ENCODE results near the gene HPSE. TPM values are rescaled to one million over a fixed set of nuclear protein-coding genes. Genes with fewer than 3 reads are reported as not detected.

HPSE gene
- total RNA-seq, 1 experiment from 2014 or later = 5.1 TPM

DNA sequence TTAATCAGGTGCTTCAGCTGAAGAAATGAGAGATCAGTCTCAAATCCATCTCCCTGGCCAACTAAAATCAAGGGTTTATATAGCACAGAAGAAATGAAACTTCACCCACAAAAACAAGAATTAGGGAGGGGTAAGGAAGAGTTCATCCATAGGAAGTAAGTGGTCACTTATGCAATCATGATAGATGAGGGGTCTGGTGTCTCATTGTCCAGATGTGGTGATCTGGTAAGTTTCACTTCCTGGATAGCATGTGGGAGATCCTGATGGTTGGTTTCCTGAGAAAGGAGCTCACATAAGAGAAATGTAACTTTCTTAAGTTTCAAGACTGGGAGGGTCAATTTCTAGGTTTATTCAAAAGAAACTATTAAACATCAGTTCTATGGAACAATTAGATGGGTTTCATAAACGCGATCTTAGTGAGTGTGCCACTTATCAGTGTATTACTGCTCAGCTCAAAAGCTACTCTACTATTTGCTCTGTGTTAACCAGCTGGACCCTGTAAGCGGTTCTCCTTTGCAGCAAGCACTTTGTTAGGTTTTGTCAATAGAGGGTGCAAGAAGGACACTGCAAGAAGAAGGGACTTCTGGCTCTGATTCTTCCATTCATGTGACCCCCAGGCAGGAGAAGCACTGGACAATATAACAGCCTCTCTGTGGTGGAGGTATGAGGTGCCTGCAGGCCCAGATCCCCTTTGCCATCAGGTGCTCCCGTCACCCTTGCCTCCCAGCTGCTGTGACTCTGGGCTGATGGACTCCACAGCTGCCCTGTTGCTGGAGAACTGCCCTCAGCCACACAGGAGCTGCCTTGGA is 35.4 kb upstream of the HPSE start:
- H3K4me1 Mint-ChIP-seq (ENCODE audit: low read depth, unreplicated experiment) = no peaks in the 10 kb centered on the region
- CTCF ChIA-PET = no interaction called here

GRCh38 chr4:83364312-83364711 is 29.7 kb upstream of the HPSE start:
- peaks cover 10% of the 10 kb centered on the region for H3K4me1 Mint-ChIP-seq (ENCODE audit: low read depth, unreplicated experiment)

More for the DNA sequence above, 35.4 kb upstream of the HPSE start:
- no peak for DNase-seq
- no peaks in the 10 kb centered on the region for H3K36me3 Mint-ChIP-seq (ENCODE audit: insufficient read depth, unreplicated experiment)
- BruUV-seq (replicated peaks) = no TSS peak
- TF ChIP-seq CTCF (IDR thresholded peaks at IDR 0.05; ENCODE audit: unreplicated experiment) = no peak
- no peaks in the 10 kb centered on the region for H3K9me3 Mint-ChIP-seq (ENCODE audit: low read depth, unreplicated experiment)
- intact Hi-C loops (cut with micrococcal nuclease; ENCODE audit: unreplicated experiment) = loop anchor here (10.0 kb wide), 1 partner anchor 265 kb away; no protein-coding TSS in a partner anchor
- H3K27me3 Mint-ChIP-seq (ENCODE audit: unreplicated experiment) = no peaks in the 10 kb centered on the region
- no peak overlapping the region for H3K27ac Mint-ChIP-seq (ENCODE audit: unreplicated experiment)
- H3K4me3 Mint-ChIP-seq (ENCODE audit: low read depth, unreplicated experiment) = no peak overlapping the region

GRCh38 chr4:83362492-83363329 is 28.1 kb upstream of the HPSE start:
- no TSS peak for BruUV-seq (replicated peaks)
- Mint-ChIP-seq H3K36me3 (ENCODE audit: insufficient read depth, unreplicated experiment) (no peaks in the 10 kb centered on the region), H3K4me1 (ENCODE audit: low read depth, unreplicated experiment) (peaks cover 10% of the 10 kb centered on the region), H3K9me3 (ENCODE audit: low read depth, unreplicated experiment) (no peaks in the 10 kb centered on the region), H3K27ac (ENCODE audit: unreplicated experiment) (no peak overlapping the region), H3K4me3 (ENCODE audit: low read depth, unreplicated experiment) (no peak overlapping the region), H3K27me3 (ENCODE audit: unreplicated experiment) (no peaks in the 10 kb centered on the region)
- no peak for DNase-seq
- TF ChIP-seq CTCF (IDR thresholded peaks at IDR 0.05; ENCODE audit: unreplicated experiment) = no peak
- intact Hi-C loops (cut with micrococcal nuclease; ENCODE audit: unreplicated experiment) = loop anchor here (5.0 to 10.0 kb wide), 2 partner anchors 90 to 272 kb away; no protein-coding TSS in a partner anchor
- CTCF ChIA-PET = interaction anchor here (1.1 kb wide), 1 partner anchor 93 kb away, joined by 4 read pairs; the partner anchor contains the start of genes HELQ and MRPS18C

More at GRCh38 chr4:83364312-83364711, 29.7 kb upstream of the HPSE start:
- Mint-ChIP-seq H3K27ac (ENCODE audit: unreplicated experiment) (no peak overlapping the region), H3K36me3 (ENCODE audit: insufficient read depth, unreplicated experiment) (no peaks in the 10 kb centered on the region), H3K27me3 (ENCODE audit: unreplicated experiment) (no peaks in the 10 kb centered on the region), H3K9me3 (ENCODE audit: low read depth, unreplicated experiment) (no peaks in the 10 kb centered on the region), H3K4me3 (ENCODE audit: low read depth, unreplicated experiment) (no peak overlapping the region)
- TF ChIP-seq CTCF (IDR thresholded peaks at IDR 0.05; ENCODE audit: unreplicated experiment) = no peak
- no peak for DNase-seq
- no TSS peak for BruUV-seq (replicated peaks)
- CTCF ChIA-PET = no interaction called here
- intact Hi-C loops (cut with micrococcal nuclease; ENCODE audit: unreplicated experiment) = loop anchor here (5.0 to 10.0 kb wide), 2 partner anchors 88 to 270 kb away; no protein-coding TSS in a partner anchor

GRCh38 chr4:83361416-83362103 is 26.9 kb upstream of the HPSE start:
- Mint-ChIP-seq H3K4me1 (ENCODE audit: low read depth, unreplicated experiment) (peaks cover 10% of the 10 kb centered on the region), H3K36me3 (ENCODE audit: insufficient read depth, unreplicated experiment) (no peaks in the 10 kb centered on the region), H3K4me3 (ENCODE audit: low read depth, unreplicated experiment) (no peak overlapping the region), H3K27ac (ENCODE audit: unreplicated experiment) (no peak overlapping the region), H3K27me3 (ENCODE audit: unreplicated experiment) (no peaks in the 10 kb centered on the region), H3K9me3 (ENCODE audit: low read depth, unreplicated experiment) (no peaks in the 10 kb centered on the region)
- intact Hi-C loops (cut with micrococcal nuclease; ENCODE audit: unreplicated experiment) = loop anchor here (5.0 to 10.0 kb wide), 2 partner anchors 91 to 273 kb away; no protein-coding TSS in a partner anchor
- CTCF ChIA-PET = interaction anchor here (1.1 kb wide), 1 partner anchor 94 kb away, joined by 4 read pairs; the partner anchor contains the start of genes HELQ and MRPS18C
- no TSS peak for BruUV-seq (replicated peaks)
- no peak for DNase-seq
- TF ChIP-seq CTCF (IDR thresholded peaks at IDR 0.05; ENCODE audit: unreplicated experiment) = no peak
